ENCODE measurements around the gene JPH4.

JPH4 gene

GRCh38 chr14:23572524-23572828 is 6.1 kb downstream of the JPH4 start:
- Histone ChIP-seq H3K4me1 (ENCODE audit: control insufficient read depth, low read length) (peaks cover 14% of the 10 kb centered on the region), H3K9me3 (ENCODE audit: control insufficient read depth, insufficient read depth, low read length) (no peaks in the 10 kb centered on the region)

GRCh38 chr14:23571701-23572523 is 6.7 kb downstream of the JPH4 start:
- Histone ChIP-seq H3K27ac (ENCODE audit: low read depth, low read length) (no peak overlapping the region), H3K4me3 (ENCODE audit: low read length) (no peak overlapping the region), H3K36me3 (ENCODE audit: control insufficient read depth, low read length) (peaks cover 4% of the 10 kb centered on the region; the same call in 1 of the 2 replicates), H3K4me2 (ENCODE audit: low read length) (no peak overlapping the region), H3K9me3 (ENCODE audit: control insufficient read depth, insufficient read depth, low read length) (no peaks in the 10 kb centered on the region), H4K20me1 (ENCODE audit: control insufficient read depth, insufficient read depth, low read depth, low read length) (no peaks in the 10 kb centered on the region), H3K9me2 (replicated peaks; ENCODE audit: control insufficient read depth, low read length) (no peaks in the 10 kb centered on the region), H3K4me1 (ENCODE audit: control insufficient read depth, low read length) (peaks cover 14% of the 10 kb centered on the region), H3K79me2 (ENCODE audit: control insufficient read depth, low read length) (peaks cover 10% of the 10 kb centered on the region), H3F3A (ENCODE audit: control insufficient read depth, insufficient read depth) (no peaks in the 10 kb centered on the region), H3K27me3 (ENCODE audit: control insufficient read depth, low read length) (peaks cover 3% of the 10 kb centered on the region; the same call in 1 of the 2 replicates)
- TF ChIP-seq EZH2phosphoT487 (IDR thresholded peaks at IDR 0.05; ENCODE audit: borderline replicate concordance, low read length) (no peak), CTCF (IDR thresholded peaks at IDR 0.05; ENCODE audit: low read depth, low read length, poor library complexity, severe bottlenecking) (no peak)

More at GRCh38 chr14:23572524-23572828, 6.1 kb downstream of the JPH4 start:
- Histone ChIP-seq H3K4me3 (ENCODE audit: low read length) (no peak overlapping the region), H4K20me1 (ENCODE audit: control insufficient read depth, insufficient read depth, low read depth, low read length) (no peaks in the 10 kb centered on the region), H3K27ac (ENCODE audit: low read depth, low read length) (no peak overlapping the region), H3K4me2 (ENCODE audit: low read length) (no peak overlapping the region), H3K36me3 (ENCODE audit: control insufficient read depth, low read length) (no peaks in the 10 kb centered on the region), H3K27me3 (ENCODE audit: control insufficient read depth, low read length) (peaks cover 8% of the 10 kb centered on the region), H3F3A (ENCODE audit: control insufficient read depth, insufficient read depth) (no peaks in the 10 kb centered on the region), H3K9me2 (replicated peaks; ENCODE audit: control insufficient read depth, low read length) (no peaks in the 10 kb centered on the region), H3K79me2 (ENCODE audit: control insufficient read depth, low read length) (peaks cover 4% of the 10 kb centered on the region)
- no peak for TF ChIP-seq EZH2phosphoT487 (IDR thresholded peaks at IDR 0.05; ENCODE audit: borderline replicate concordance, low read length)
- no peak for TF ChIP-seq CTCF (IDR thresholded peaks at IDR 0.05; ENCODE audit: low read depth, low read length, poor library complexity, severe bottlenecking)

- H3K9me2 ChIP-seq (replicated peaks; ENCODE audit: control insufficient read depth, low read length), result no peaks in the 10 kb centered on the region
- H3K79me2 ChIP-seq (ENCODE audit: control insufficient read depth, low read length), result peaks cover 20% of the 10 kb centered on the region
- no peaks in the 10 kb centered on the region for H3K9me3 ChIP-seq (ENCODE audit: control insufficient read depth, insufficient read depth, low read length)
- no peak overlapping the region for H3K4me2 ChIP-seq (ENCODE audit: low read length)
- H3K4me1 ChIP-seq (ENCODE audit: control insufficient read depth, low read length), result peaks cover 23% of the 10 kb centered on the region
- no peaks in the 10 kb centered on the region for H4K20me1 ChIP-seq (ENCODE audit: control insufficient read depth, insufficient read depth, low read depth, low read length)
- no peak overlapping the region for H3K4me3 ChIP-seq (ENCODE audit: low read length)
- TF ChIP-seq EZH2phosphoT487 (IDR thresholded peaks at IDR 0.05; ENCODE audit: borderline replicate concordance, low read length), result no peak
- TF ChIP-seq CTCF (IDR thresholded peaks at IDR 0.05; ENCODE audit: low read depth, low read length, poor library complexity, severe bottlenecking), result no peak
- no peak overlapping the region for H3K27ac ChIP-seq (ENCODE audit: low read depth, low read length)
- no peaks in the 10 kb centered on the region for H3F3A ChIP-seq (ENCODE audit: control insufficient read depth, insufficient read depth)
- H3K27me3 ChIP-seq (ENCODE audit: control insufficient read depth, low read length), result no peaks in the 10 kb centered on the region
- peaks cover 9% of the 10 kb centered on the region for H3K36me3 ChIP-seq (ENCODE audit: control insufficient read depth, low read length)
Measured at GRCh38 chr14:23570806-23571483, 7.6 kb downstream of the JPH4 start.
